Measurements from ENCODE around the gene NLN. TPM values are rescaled to one million over a fixed set of nuclear protein-coding genes. Genes with fewer than 3 reads are reported as not detected.

NLN gene
- total and polyA plus RNA-seq, 2 donors (not counting 1 experiment from before 2014, with no cell fraction given), result 29.2 to 33.7 TPM

GRCh38 chr5:65817931-65818330 lies 95.9 kb downstream of the NLN start:
- no peak for DNase-seq (ENCODE audit: low read depth in 2 of 2)
- TF ChIP-seq, protein P1, sequence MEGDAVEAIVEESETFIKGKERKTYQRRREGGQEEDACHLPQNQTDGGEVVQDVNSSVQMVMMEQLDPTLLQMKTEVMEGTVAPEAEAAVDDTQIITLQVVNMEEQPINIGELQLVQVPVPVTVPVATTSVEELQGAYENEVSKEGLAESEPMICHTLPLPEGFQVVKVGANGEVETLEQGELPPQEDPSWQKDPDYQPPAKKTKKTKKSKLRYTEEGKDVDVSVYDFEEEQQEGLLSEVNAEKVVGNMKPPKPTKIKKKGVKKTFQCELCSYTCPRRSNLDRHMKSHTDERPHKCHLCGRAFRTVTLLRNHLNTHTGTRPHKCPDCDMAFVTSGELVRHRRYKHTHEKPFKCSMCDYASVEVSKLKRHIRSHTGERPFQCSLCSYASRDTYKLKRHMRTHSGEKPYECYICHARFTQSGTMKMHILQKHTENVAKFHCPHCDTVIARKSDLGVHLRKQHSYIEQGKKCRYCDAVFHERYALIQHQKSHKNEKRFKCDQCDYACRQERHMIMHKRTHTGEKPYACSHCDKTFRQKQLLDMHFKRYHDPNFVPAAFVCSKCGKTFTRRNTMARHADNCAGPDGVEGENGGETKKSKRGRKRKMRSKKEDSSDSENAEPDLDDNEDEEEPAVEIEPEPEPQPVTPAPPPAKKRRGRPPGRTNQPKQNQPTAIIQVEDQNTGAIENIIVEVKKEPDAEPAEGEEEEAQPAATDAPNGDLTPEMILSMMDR (conservative IDR thresholded peaks at IDR 0.05 in 1 of 2, IDR thresholded peaks at IDR 0.05 in 1 of 2; ENCODE audit: low read depth in 1 of 2, low read length in 2 of 2), result no peak
- no peak for TF ChIP-seq EZH2 (IDR thresholded peaks at IDR 0.05; ENCODE audit: low read length, missing control alignments)
- Histone ChIP-seq H3K4me3 (replicated peaks in 1 of 4; ENCODE audit: control extremely low read depth in 1 of 4, insufficient read depth in 1 of 4, low read depth in 3 of 4, low read length in 4 of 4) (no peak overlapping the region), H4K20me1 (ENCODE audit: control insufficient read depth, extremely low read depth, insufficient read depth, low read length) (no peaks in the 10 kb centered on the region), H3K36me3 (ENCODE audit: control insufficient read depth, insufficient read depth, low read length) (no peaks in the 10 kb centered on the region), H3K9ac (ENCODE audit: insufficient read depth, low read length) (no peak overlapping the region), H3K79me2 (ENCODE audit: control insufficient read depth, insufficient read depth, low read length) (no peaks in the 10 kb centered on the region), H3K27me3 (ENCODE audit: control insufficient read depth, insufficient read depth, low read length) (no peaks in the 10 kb centered on the region), H3K9me3 (ENCODE audit: control insufficient read depth, insufficient read depth, low read depth, low read length) (no peaks in the 10 kb centered on the region), H3K4me2 (ENCODE audit: extremely low read depth, insufficient read depth, low read length) (no peak overlapping the region), H3K4me1 (ENCODE audit: control insufficient read depth, extremely low read depth, insufficient read depth, low read length) (no peaks in the 10 kb centered on the region), H3K27ac (ENCODE audit: insufficient read depth, low read length) (no peak overlapping the region), H2AFZ (ENCODE audit: low read length) (no peak overlapping the region)

- no peaks in the 10 kb centered on the region for H4K20me1 ChIP-seq (ENCODE audit: control insufficient read depth, extremely low read depth, insufficient read depth, low read length)
- H3K4me1 ChIP-seq (ENCODE audit: control insufficient read depth, extremely low read depth, insufficient read depth, low read length), result no peaks in the 10 kb centered on the region
- no peak overlapping the region for H3K9ac ChIP-seq (ENCODE audit: insufficient read depth, low read length)
- TF ChIP-seq, protein P1 (conservative IDR thresholded peaks at IDR 0.05 in 1 of 2, IDR thresholded peaks at IDR 0.05 in 1 of 2; ENCODE audit: low read depth in 1 of 2, low read length in 2 of 2), result no peak
- no peak for TF ChIP-seq EZH2 (IDR thresholded peaks at IDR 0.05; ENCODE audit: low read length, missing control alignments)
- no peak overlapping the region for H3K27ac ChIP-seq (ENCODE audit: insufficient read depth, low read length)
- no peak for DNase-seq (ENCODE audit: low read depth in 2 of 2)
- H3K36me3 ChIP-seq (ENCODE audit: control insufficient read depth, insufficient read depth, low read length), result no peaks in the 10 kb centered on the region
- H3K9me3 ChIP-seq (ENCODE audit: control insufficient read depth, insufficient read depth, low read depth, low read length), result no peaks in the 10 kb centered on the region
- no peaks in the 10 kb centered on the region for H3K79me2 ChIP-seq (ENCODE audit: control insufficient read depth, insufficient read depth, low read length)
- H3K4me3 ChIP-seq (replicated peaks in 1 of 4; ENCODE audit: control extremely low read depth in 1 of 4, insufficient read depth in 1 of 4, low read depth in 3 of 4, low read length in 4 of 4), result no peak overlapping the region
- H2AFZ ChIP-seq (ENCODE audit: low read length), result no peak overlapping the region
- no peak overlapping the region for H3K4me2 ChIP-seq (ENCODE audit: extremely low read depth, insufficient read depth, low read length)
- no peaks in the 10 kb centered on the region for H3K27me3 ChIP-seq (ENCODE audit: control insufficient read depth, insufficient read depth, low read length)
These were observed 96.6 kb downstream of the NLN start for GRCh38 chr5:65818592-65818991.

DNA sequence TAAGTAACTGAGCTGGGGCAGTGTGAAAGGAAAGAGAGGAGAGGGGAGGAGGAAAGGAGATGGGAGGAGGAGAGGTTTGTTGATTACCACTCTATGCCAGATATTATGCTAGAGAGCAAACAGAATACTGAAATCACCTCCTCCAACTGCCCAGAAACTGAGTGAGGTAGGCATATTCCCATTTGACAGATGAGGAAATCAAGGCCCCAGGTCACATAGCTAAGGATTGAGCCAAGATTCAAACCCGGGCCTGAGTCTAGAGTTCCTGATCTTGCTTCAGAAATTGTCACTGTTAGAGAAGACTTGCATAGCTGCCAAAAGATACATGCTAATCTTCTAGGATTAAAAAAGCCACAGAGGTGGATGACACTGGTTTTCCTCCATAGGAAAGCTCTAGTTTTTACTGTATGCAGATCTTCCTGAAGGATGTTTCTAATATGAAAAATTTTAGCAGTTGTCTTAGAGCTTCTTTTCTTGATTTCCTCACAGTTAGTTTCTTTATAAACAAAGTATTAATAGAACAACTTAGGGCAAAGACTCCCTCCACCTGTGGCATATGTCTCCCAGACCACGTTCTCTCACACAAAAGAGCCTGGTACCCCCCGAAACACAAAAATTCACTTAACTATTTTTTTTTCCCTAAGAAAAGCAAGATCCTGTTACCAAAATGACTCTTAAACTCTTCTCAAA lies 97.4 kb downstream of the NLN start:
- H3K4me1 ChIP-seq (ENCODE audit: control insufficient read depth, extremely low read depth, insufficient read depth, low read length), result no peaks in the 10 kb centered on the region
- no peaks in the 10 kb centered on the region for H3K27me3 ChIP-seq (ENCODE audit: control insufficient read depth, insufficient read depth, low read length)
- no peak overlapping the region for H3K27ac ChIP-seq (ENCODE audit: insufficient read depth, low read length)
- no peaks in the 10 kb centered on the region for H3K79me2 ChIP-seq (ENCODE audit: control insufficient read depth, insufficient read depth, low read length)
- no peaks in the 10 kb centered on the region for H4K20me1 ChIP-seq (ENCODE audit: control insufficient read depth, extremely low read depth, insufficient read depth, low read length)
- no peak overlapping the region for H3K4me3 ChIP-seq (replicated peaks in 1 of 4; ENCODE audit: control extremely low read depth in 1 of 4, insufficient read depth in 1 of 4, low read depth in 3 of 4, low read length in 4 of 4)
- H3K36me3 ChIP-seq (ENCODE audit: control insufficient read depth, insufficient read depth, low read length), result no peaks in the 10 kb centered on the region
- DNase-seq (ENCODE audit: low read depth in 2 of 2), result no peak
- TF ChIP-seq EZH2 (IDR thresholded peaks at IDR 0.05; ENCODE audit: low read length, missing control alignments), result no peak
- TF ChIP-seq, protein P1 (conservative IDR thresholded peaks at IDR 0.05 in 1 of 2, IDR thresholded peaks at IDR 0.05 in 1 of 2; ENCODE audit: low read depth in 1 of 2, low read length in 2 of 2), result no peak
- no peak overlapping the region for H2AFZ ChIP-seq (ENCODE audit: low read length)
- no peak overlapping the region for H3K9ac ChIP-seq (ENCODE audit: insufficient read depth, low read length)
- no peak overlapping the region for H3K4me2 ChIP-seq (ENCODE audit: extremely low read depth, insufficient read depth, low read length)
- no peaks in the 10 kb centered on the region for H3K9me3 ChIP-seq (ENCODE audit: control insufficient read depth, insufficient read depth, low read depth, low read length)

Measured in fibroblast of lung (primary cell).